Measurements from ENCODE around the gene SIRPB2. TPM values are rescaled to one million over a fixed set of nuclear protein-coding genes. Genes with fewer than 3 reads are reported as not detected.
"Not testable (repeated sequence)": the region's sequence is repeated elsewhere in the genome, so short reads cannot be mapped to it uniquely, and the experiment has no call there.

Gene SIRPB2
- total RNA-seq, 3 donors from 2014 or later: 0.87 to 5.4 (median 3.4) TPM

DNA sequence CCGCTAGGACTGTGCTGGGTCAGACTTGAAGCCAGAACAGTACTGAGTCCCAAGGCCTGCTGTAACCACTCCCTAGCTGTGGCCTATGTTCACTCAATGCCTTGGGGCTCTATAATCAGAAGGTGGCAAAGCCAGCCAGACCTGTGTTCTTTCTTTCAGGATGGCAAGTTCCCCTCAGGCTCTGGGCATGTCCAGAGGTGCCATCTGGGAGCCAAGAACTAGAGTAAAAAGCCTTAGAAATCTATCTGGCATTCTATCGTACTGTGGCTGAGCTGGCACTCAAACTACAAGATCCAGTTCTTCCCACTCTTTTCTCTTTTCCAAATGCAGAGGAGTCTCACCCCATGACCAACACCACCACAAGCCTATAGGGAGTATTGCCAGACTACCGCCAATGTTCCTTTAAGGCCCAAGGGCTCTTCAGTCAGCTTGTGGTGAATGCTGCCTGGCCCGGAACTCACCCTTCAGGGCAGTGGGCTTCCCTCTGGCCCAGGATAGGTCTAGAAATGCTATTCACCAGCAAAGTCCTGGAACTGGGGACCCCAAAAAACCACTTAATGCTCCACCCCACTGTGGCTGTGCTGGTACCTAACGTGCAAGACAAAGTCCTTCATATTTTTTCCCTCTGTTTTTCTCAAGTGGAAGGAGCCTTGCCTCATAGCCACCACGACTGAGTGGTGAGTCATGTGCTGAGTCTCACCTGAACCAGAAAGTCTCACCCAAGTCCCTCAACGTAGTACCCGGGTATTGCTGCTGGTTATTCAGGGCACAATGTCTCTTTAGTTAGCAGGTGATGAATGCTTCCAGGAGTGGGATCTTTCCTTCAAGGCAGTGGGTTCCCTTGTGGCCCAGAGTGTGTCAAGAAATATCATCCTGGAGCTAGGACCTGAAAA is 8.6 kb upstream of the SIRPB2 start:
- no peak for DNase-seq
- H3K4me1 ChIP-seq (ENCODE audit: low read depth): no peaks in the 10 kb centered on the region
- TF ChIP-seq, protein P1, sequence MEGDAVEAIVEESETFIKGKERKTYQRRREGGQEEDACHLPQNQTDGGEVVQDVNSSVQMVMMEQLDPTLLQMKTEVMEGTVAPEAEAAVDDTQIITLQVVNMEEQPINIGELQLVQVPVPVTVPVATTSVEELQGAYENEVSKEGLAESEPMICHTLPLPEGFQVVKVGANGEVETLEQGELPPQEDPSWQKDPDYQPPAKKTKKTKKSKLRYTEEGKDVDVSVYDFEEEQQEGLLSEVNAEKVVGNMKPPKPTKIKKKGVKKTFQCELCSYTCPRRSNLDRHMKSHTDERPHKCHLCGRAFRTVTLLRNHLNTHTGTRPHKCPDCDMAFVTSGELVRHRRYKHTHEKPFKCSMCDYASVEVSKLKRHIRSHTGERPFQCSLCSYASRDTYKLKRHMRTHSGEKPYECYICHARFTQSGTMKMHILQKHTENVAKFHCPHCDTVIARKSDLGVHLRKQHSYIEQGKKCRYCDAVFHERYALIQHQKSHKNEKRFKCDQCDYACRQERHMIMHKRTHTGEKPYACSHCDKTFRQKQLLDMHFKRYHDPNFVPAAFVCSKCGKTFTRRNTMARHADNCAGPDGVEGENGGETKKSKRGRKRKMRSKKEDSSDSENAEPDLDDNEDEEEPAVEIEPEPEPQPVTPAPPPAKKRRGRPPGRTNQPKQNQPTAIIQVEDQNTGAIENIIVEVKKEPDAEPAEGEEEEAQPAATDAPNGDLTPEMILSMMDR (IDR thresholded peaks at IDR 0.05): no peak
- ATAC-seq: no peak
- intact Hi-C loops (cut with DNase I, micrococcal nuclease): no loop called here
- no peak overlapping the region for H3K4me3 ChIP-seq
- H3K9me3 ChIP-seq: no peaks in the 10 kb centered on the region
- H3K36me3 ChIP-seq (ENCODE audit: low read depth): no peaks in the 10 kb centered on the region

DNA sequence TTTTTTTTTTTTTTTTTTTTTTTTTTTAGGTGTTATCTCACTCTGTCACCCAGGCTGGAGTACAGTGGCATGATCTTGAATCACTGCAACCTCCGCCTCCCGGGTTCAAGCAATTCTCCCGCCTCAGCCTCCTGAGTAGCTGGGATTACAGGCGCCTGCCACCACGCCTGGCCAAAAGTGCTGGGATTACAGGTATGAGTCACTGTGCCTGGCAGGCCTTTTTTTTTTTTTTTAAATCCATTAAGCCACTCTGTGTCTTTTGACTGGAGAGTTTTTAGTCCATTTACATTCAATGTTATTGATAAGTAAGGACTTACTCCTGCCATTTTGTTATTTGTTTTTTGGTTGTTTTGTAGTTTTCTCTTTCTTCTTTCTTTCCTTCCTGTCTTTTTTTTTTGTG is 6.2 kb upstream of the SIRPB2 start:
- H3K4me1 ChIP-seq (ENCODE audit: low read depth); DNase-seq; H3K9me3 ChIP-seq; H3K36me3 ChIP-seq (ENCODE audit: low read depth); H3K4me3 ChIP-seq; intact Hi-C loops (cut with DNase I, micrococcal nuclease); ATAC-seq: not testable (repeated sequence)

DNA sequence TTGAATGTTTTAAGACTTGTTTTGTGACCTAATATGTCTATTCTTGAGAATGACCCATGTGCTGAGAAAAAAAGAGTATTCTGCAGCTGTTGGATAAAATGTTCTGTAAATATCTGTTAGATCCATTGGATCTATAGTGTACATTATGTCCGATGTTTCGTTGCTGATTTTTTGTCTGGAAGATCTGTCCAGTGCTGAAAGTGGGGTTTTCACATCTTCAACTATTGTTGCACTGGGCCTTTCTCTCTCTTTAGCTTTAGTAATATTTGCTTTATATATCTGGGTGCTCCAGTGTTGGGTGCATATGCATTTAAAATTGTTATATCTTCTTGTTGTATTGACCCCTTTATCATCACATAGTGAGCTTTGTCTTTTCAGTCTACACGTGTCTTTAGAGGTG is 5.7 kb upstream of the SIRPB2 start:
- DNase-seq (no peak), ATAC-seq (no peak)
- Histone ChIP-seq H3K4me3 (no peak overlapping the region), H3K4me1 (ENCODE audit: low read depth) (no peaks in the 10 kb centered on the region), H3K36me3 (ENCODE audit: low read depth) (no peaks in the 10 kb centered on the region), H3K9me3 (no peaks in the 10 kb centered on the region)
- TF ChIP-seq, protein P1 (IDR thresholded peaks at IDR 0.05): no peak
- intact Hi-C loops (cut with DNase I, micrococcal nuclease): no loop called here

DNA sequence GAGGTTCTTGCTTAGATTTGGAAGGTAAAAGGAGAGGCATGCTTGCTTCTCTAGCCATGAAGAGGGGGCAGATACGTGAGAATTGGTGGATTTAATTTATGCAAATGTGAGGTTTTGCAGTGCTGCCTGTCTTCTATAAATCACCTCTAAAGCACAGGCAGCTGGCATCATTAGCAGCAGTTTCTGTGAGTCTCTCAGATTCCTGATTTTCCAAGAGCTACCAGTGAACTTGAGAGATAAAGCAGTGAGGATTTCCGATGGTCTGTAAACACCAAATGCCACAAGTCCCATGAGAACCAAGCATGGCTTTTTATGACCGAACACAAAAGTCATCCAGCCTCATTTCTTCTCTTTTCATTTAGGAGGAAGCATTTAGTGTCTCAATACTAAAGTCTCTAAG is 3.2 kb upstream of the SIRPB2 start:
- TF ChIP-seq, protein P1 (IDR thresholded peaks at IDR 0.05): no peak
- H3K36me3 ChIP-seq (ENCODE audit: low read depth): no peaks in the 10 kb centered on the region
- intact Hi-C loops (cut with DNase I, micrococcal nuclease): no loop called here
- no peaks in the 10 kb centered on the region for H3K4me1 ChIP-seq (ENCODE audit: low read depth)
- H3K4me3 ChIP-seq: no peak overlapping the region
- ATAC-seq: no peak
- no peaks in the 10 kb centered on the region for H3K9me3 ChIP-seq
- DNase-seq: no peak

DNA sequence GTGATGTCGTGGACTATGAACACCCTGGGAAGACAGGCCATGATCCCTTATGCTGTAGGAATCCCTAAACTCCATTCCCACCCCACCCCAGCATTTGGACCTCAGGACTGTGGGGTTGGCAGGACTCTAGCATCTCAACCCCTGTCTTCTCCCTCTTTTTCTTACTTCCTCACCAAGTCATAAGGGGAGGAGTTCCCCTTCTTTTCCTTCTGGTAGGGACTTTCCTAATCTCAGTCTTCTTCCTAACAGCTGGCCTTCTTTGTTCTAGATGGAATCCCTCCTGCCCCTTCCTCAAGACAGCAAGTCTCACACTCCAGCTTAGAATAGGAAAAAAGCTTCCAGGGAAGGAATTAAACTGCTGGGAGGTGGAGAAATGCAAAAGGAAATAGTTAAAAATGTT is 2.3 kb upstream of the SIRPB2 start:
- Histone ChIP-seq H3K4me3 (no peak overlapping the region), H3K9me3 (no peaks in the 10 kb centered on the region), H3K4me1 (ENCODE audit: low read depth) (no peaks in the 10 kb centered on the region), H3K36me3 (ENCODE audit: low read depth) (no peaks in the 10 kb centered on the region)
- DNase-seq: no peak
- ATAC-seq: no peak
- intact Hi-C loops (cut with DNase I, micrococcal nuclease): no loop called here
- TF ChIP-seq, protein P1 (IDR thresholded peaks at IDR 0.05): no peak

DNA sequence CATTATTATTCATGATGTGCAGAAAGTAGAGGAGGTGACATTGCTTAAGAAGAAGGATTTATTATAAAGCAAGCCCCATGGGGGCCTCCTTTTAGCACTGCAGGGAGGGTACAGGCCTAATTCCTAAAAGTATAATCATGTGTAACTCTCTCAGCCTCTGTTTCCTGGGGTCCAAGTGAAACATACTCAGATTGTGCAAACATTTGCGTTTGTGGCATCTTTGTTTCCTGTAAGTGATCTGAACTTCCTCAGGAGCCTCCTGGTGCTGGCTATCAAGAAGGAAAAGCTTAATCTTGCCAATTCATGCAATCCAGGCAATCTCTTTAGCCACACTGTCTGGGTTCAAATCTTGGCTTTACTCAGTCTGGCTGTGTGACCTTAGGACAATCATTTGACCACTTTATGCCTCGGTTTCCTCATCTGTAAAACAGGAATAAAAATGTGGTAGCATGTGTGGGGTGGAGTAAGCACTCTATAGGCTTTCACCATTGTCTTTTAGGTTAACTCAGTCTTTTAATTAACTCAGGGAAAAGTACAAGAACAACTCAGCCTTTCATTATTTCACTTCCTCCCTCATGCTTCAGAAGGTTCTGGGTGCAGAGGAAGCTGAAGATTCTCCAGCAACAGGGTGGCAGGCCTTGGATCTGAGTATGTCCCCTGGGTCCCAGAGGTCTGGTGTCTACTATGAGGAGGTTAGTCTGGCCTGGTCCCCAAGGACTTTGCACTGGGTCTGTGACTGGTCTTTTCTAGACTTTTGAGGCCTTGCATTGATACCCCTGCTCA is 831 bp upstream of the SIRPB2 start:
- H3K4me1 ChIP-seq (ENCODE audit: low read depth): no peaks in the 10 kb centered on the region
- intact Hi-C loops (cut with DNase I, micrococcal nuclease): no loop called here
- ATAC-seq: no peak
- DNase-seq: no peak
- TF ChIP-seq, protein P1 (IDR thresholded peaks at IDR 0.05): no peak
- H3K9me3 ChIP-seq: no peaks in the 10 kb centered on the region
- H3K36me3 ChIP-seq (ENCODE audit: low read depth): no peaks in the 10 kb centered on the region
- no peak overlapping the region for H3K4me3 ChIP-seq

Data from mucosa of descending colon (tissue), 3 donors.